GM18499 (cell line): ENCODE measurements around the gene IMPACT.

ENCODE experiments used
- ATAC-seq: cut with Tn5 transposase; IDR thresholded peaks from one replicate; pipeline ENCODE4 v1.9.1; 2021; ENCODE audit warnings: moderate number of reproducible peaks; ENCODE audit not compliant: insufficient read depth, unreplicated experiment

Gene IMPACT

GRCh38 chr18:24417480-24417879 lies 9.0 kb upstream of the IMPACT start:
- ATAC-seq: no peak

DNA sequence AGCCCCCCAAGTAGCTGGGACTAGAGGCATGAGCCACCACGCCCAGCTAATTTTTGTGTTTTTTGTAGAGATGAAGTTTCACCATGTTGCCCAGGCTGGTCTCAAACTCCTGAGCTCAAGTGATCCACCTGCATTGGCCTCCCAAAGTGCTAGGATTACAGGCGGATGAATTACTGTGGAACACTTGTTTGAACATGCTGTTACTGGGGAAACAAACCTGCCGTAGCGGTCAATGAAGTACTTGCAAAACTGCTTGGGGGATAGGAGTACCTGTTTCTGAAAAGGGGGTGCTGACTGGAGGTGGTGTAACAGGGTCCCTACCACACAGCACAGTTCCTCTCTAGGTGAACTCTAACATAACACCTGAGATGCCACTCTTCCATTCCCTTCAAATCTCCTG lies 5.9 kb upstream of the IMPACT start:
- no peak for ATAC-seq

DNA sequence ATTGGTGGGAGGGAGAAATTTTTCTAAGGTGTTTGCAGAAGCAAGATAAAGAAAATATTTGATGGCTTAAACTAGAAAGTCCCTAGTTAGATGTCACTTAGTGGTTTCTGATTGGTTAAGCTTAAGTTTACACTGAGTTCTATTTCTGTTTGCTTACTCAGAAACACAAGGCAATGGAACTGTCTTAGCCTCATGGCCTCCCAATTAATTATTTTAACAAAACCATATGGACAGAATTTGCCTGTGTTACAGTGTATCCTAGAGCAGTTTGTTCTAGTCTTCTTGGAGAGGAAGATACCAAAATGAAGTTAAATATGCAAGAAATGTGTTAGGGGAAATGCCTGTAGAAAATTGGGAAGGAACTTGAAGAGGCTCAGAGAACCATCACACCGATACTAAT lies 4.6 kb upstream of the IMPACT start:
- ATAC-seq: no peak

DNA sequence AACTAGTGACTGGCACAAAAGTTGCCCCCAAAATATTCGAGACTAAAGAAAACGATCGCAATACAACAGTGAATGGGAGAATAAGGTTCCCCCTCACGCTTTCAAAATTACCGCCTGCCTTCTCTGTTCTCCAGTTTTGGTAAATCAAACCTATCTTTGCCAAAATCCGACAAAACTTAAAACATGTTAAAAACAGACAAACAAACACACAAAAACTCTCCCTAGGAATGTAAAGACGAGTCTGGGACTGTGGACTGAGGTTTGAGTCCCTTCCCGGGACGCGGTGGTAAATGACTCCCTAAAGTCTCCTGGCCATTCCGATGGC lies 435 bp upstream of the IMPACT start:
- no peak for ATAC-seq

DNA sequence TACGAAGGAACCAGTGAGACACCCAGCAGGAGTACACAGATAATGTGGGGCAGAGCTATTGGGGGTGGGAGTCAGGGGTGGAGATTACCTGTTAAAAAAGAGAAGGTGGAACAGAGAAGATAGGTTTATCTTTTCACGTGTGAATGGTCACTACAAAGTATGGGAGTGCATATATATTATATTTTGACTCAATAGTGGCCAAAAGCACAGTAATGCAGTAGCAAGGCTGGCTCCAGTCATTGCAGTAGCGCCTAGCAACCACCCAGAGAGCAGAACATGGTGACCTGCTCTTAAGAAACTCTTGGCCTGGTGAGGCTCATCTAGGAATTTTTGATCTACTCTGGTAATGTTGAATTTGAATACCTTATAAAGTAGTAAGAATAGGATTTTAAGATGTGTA lies 1.0 kb downstream of the IMPACT start:
- no peak for ATAC-seq

- no peak for ATAC-seq
Measured at GRCh38 chr18:24428709-24429108, 2.2 kb downstream of the IMPACT start.

GRCh38 chr18:24429188-24429587 lies 2.7 kb downstream of the IMPACT start:
- no peak for ATAC-seq

- no peak for ATAC-seq
Measured at GRCh38 chr18:24432618-24433017, 6.1 kb downstream of the IMPACT start.

DNA sequence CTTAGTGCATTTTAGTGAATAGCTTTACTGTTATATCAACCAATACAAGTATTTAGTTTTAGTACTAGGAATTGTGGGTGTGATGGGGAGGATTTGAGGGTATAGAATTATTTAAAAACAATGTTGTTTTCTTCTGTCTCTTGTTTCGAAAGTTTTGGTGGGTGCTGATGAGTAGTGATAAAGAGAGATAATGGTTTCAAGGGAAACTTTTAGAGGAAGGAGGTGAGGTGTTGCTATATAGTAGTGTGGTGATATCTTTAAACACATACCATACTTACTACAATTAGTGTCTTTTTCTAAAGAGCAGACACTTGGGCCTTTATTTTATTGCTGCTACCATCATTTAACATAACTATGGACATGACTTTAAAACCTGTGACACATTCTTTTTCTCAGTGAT lies 10.5 kb downstream of the IMPACT start:
- no peak for ATAC-seq

GRCh38 chr18:24443870-24444269 lies 17.4 kb downstream of the IMPACT start:
- peak; percentile 69 for ATAC-seq

GRCh38 chr18:24446453-24446852 lies 20.0 kb downstream of the IMPACT start:
- peak; percentile 56 for ATAC-seq

DNA sequence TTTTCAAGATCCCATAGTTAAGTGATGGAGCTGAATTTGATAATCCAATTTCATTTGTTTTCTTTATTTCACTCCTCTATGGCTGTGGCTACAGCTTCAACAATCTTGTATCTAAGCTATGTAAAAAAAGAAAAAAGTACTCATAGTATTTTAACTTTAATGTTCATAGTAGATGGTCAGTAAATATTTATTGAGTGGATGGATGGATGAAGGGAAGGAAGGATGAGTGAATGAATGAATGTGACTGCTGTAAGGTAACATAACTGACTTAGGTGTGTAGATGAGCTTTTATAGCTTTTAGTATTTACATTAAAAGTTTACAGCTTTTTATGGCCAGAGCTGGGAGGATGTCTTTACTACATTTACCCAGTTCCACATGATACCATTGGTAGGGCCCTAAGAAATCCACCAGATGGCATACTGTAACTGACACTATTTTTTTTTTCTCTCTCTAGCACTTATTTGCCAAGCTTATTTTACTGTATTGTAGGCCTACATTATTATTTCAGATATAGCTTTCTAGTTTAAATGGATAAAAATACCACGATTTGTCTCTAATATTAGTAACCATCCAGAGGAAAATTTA lies 20.6 kb downstream of the IMPACT start:
- ATAC-seq: no peak

GRCh38 chr18:24447961-24448360 lies 21.5 kb downstream of the IMPACT start:
- ATAC-seq: no peak

- ATAC-seq: peak; percentile 95
Measured at GRCh38 chr18:24456549-24456948, 30.1 kb downstream of the IMPACT start.

DNA sequence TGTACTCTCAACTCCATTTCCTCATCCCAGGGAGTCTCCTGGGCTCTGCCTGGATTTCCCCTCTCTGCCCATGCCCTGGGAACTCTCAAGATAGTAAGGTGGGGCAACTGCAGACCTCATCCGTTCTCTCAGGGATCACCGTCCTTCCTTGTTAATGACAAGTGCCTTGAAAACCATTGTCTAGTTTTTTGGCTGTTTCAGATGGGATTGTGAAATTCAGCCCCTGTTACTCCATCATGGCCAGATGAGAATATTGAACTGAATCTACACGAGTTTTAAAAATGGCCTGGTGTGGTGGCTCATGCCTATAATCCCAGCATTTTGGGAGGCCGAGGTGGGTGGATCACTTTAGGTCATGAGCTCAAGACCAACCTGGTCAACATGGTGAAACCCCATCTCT lies 33.3 kb downstream of the IMPACT start:
- no peak for ATAC-seq

DNA sequence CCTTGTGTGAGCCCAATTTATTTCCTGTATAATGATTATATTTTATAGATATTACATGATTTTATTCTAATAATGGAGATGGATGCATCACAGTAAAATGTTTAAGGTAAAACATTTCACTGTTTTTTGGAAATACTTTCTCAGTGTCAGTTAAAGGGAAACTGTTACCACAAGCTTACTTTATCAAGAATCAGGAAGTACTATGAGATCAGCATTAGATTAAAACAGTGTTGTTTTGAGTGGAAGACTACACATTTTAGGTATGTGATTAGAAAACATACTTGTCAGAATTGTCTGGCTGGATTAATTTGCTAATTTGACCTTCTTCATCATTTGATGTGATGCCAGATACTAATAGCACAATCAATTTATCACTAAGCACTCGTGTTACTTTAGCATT lies 33.9 kb downstream of the IMPACT start, which contains the start of gene HRH4:
HRH4 (plus strand) TSS at position 250 of the 400 bp plus-strand sequence; CDS start at position 342, 92 bp downstream.
- no peak for ATAC-seq

DNA sequence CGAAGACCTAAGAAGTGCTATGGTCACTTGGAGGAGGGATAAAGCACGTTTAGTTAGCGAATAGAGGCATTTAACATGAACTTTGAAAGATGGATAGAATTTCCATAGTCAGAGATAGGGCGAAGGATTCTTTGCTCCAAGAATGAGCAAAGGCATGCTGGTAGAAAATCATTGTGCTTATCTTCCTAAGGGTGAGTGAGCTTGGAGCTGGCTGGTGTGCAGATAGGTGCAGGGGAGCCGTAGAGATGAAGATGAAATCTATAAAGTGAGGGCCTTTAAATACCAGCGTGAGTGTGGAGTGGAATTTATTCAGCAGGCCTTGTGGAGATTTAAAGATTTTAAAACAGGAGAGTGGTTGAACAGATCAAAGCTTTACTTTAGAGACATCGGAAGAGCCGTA lies 35.5 kb downstream of the IMPACT start:
- ATAC-seq: no peak

DNA sequence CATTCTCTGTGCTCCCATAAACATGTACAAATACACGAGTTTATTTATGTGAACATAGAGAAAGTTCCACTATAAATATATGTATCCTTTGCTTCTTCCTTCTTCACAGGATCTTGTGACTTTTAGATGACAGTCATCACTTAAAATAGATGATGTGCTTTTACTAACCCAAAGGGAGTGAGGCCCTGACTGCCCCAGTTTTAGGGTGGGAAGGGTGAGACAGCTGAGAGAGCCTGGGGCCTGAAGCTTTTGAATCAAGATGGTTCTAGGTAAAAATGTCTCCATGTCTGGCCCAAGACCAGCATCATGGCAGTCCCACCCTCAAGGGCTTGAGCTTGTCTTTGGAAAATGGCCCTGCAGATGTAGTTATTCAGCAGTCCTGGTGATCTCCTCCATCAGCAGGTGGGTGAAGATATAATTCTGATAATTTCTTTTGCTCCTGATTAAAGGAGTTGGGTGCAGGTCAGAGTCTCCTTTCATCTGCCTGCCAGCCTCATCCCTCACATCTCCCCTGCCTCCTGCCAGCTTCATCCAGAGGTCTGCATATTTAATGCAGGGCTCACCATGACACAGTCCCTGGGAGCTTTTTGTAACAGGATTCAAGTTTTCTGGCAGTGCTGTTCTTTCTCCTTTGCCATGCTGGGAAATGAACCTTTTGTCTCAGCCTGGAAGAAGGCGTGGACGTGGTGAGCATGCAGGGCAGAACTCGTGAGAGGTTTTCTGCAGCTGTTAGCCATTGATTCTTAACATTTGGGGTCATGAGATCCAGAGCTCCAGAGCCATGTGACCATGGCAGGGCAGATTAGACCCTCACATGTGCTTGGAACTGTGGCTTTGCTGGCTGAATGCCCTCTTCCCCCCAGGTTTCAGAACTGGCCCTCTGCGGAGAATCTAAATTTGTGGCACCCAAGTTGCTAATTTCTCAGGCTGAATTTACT lies 36.6 kb downstream of the IMPACT start:
- no peak for ATAC-seq

DNA sequence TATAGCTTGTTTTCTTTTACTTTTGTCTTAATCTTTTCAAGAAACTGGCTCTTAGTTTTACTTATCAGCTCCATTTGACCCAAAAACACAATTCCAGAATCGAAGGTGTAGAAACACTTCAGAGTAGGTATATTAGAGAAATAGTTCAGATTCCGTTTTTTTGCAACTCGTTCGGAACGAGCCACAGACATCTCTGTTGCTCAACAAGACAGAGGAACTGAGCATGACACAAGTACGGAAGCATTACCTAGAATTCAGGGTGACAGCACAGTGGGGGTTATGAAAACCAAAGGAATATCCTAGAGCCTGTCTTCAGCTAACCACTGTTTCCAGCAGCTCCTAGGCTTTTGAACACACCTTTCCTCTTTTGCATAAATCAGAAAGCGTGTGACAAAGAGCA lies 39.0 kb downstream of the IMPACT start:
- no peak for ATAC-seq

DNA sequence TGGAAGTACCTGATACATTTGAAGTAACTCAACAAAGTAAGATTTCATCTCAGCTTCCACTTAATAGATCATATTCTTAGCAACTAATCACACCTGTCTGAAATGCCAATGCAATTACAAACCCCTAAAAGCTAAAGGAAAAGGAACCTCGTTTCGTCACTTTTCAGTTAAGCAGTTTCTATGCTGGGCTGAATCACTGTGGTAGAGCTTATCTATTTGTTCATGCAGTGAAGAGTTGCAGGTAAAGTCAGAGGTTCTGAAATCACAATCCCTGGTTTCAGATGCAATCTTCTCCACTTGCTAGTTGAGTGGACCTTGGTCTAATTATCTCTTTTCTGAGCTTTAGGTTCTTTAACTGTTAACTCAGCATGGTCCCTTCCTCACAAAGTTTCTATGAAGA lies 40.3 kb downstream of the IMPACT start:
- ATAC-seq: no peak

- no peak for ATAC-seq
Measured at GRCh38 chr18:24470022-24470618, 43.6 kb downstream of the IMPACT start.
